Activated CD4-positive, alpha-beta T cell treated with anti-CD3 and anti-CD28 coated beads for 48 hours (primary cell): ENCODE measurements around the gene C6.
"Not testable (repeated sequence)": the region's sequence is repeated elsewhere in the genome, so short reads cannot be mapped to it uniquely, and the experiment has no call there.

ENCODE experiments used
- DNase-seq: peaks from one replicate; pipeline ENCODE4 v3.0.0-alpha.2; 2020

The C6 gene

GRCh38 chr5:41196197-41196596 is 17.1 kb downstream of the C6 start:
- DNase-seq, result no peak

DNA sequence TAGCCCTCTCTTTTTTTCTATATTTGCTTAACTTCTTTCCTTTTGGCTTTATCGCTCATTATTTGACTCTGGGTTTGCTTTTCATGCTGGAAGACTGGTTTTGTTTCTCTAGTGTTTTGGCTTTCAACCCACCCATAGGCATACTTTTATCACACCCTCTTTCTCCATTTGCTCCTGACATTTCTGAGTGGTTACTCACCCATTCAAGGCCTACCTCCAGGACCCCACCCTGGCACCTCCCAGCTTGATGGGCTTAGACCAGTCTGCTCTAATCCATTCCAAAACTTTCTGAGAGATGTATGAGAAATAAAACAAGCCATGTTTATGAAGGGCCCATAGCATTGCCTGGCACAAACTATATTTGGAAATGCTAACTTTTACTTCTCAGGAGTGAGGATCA is 18.1 kb downstream of the C6 start:
- DNase-seq, result no peak

DNA sequence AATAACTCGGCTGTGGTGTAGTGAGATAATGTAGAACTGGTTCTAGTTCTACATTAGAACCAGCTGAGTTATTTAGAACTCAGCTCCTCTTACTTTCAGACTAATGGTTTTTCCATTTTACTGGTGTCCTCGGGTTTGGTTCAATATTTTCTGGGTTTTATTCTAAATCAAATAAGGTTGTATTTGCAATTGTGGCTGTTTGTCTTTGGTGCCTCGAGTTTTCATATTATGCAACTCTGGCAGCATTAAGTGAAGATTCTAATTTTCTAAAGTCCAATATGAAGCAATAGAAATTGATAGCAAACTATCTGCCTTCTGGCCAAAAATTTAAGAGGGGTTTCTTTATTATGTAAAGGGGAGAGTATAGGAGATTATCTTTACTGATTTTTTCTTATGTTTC is 19.0 kb downstream of the C6 start:
- DNase-seq, result no peak

DNA sequence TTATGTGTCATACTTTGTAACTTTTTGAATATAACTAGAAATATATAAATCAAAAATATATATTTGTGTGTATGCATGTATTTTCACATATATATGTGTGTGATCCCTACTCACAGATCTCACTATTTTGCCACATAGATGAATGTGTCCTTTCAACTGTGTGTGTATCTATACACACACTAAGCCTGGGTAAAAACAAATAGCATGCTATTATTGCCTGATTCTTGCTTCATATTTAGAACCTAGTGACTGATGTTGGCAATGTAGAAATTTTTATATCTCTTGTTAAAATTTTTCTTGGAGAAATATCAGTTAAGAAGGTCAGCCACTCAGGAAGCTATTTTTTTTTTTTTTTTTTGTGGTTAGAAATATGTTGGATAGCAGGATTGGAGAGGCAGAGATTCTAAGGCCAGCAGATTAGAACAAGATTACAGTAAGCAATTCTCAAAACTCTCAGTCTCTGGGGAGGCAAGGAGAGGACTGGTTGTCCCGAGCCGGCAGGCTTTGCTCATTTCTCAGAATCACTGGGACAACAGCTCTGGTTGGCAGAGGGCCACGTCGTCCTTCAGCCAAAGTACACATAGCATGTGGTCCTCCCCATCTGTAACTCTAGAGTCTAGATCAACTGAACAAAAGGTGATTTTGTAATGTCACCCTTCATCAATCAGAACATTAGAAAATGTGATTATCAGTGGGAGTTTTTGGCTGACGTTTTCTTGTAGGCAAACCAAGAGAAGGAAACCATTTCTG is 19.7 kb downstream of the C6 start:
- no peak for DNase-seq

DNA sequence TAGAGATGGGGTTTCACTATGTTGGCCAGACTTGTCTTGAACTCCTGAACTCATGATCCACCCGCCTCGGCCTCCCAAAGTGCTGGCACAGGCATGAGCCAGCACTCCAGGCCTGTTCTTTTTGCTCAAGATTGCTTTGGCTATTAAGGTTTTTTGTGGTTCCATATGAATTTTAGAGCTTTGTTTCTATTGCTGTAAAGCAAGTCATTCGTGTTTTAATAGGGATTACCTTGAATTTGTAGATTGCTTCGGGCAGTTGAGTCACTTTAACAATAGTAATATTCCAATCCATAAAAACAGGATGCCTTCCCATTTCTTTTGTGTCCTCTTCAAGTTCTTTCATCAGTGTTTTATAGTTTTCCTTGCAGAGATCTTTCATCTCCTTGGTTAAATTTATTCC is 22.1 kb downstream of the C6 start:
- no peak for DNase-seq

GRCh38 chr5:41186143-41186542 is 27.2 kb downstream of the C6 start:
- DNase-seq, result no peak

DNA sequence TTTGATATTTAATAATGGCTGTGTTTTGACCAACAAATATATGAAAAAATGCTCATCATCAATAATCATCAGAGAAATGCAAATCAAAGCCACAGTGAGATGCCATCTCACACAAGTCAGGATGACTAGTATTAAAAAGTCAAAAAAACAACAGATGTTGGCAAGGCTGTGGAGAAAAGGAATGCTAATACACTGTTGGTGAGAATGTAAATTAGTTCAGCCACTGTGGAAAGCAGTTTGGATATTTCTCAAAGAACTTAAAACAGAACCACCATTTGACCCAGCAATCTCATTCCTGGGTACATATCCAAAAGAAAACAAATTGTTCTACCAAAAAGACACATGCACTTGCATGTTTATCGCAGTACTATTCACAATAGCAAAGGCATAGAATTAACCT is 30.0 kb downstream of the C6 start:
- DNase-seq, result not testable (repeated sequence)

DNA sequence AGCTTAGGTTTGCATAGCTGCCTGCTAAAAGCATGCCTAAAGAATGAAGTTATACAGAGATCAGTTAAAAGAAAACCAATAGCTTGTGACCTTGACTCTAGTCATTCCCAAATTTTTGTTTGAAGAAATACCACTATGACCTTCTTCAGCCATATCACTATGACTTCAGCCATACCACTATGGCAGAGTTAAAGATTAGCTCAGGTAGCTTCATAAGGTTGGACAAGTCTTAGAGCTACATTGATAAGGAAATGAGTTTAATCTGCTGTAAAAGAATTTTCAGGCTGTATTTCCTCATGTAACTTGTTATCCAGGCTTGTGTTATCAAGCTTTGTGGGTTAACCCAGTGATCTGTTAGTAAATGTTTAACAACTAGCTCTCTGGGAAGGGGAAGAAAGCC is 30.7 kb downstream of the C6 start:
- DNase-seq, result no peak

DNA sequence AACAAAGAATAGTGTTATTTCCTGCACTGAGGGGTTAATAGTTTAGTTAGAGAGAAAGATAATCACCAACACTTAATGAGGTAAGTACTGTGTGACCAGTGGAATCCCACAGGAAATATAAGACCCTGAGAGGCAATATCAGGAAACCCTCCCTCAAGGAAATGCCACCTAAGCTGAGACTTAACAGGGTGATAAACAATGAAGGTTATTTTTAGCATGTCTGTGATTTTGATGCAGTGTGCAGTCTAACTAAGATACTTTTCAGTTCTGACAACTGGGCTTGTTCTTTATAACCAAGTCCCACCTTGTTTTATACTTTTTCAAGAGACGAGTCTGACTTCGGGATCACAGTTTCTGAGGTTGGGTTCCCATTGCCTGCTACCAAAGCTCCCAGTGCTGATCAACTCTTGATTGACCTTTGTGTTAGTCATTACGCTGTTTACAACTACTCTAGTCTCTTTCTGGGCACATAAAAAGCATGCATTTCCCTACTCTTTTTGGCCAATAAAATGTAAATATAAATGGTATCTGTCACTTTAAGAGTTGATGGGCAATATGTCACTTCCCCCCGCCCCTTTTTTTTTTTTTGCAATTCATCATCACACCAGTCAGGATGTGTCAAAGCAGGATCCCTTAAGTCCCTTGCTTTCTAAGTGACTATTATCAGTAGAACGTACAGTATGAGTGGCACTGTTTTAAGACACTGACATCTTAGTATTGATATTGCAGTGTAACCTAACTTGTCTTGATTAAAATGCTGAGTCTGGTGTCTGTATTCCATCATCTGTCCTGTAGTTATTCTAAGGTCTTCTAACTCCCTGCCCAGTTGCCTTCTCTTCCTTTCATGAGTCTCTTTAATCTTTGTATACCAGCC is 31.4 kb downstream of the C6 start:
- no peak for DNase-seq

DNA sequence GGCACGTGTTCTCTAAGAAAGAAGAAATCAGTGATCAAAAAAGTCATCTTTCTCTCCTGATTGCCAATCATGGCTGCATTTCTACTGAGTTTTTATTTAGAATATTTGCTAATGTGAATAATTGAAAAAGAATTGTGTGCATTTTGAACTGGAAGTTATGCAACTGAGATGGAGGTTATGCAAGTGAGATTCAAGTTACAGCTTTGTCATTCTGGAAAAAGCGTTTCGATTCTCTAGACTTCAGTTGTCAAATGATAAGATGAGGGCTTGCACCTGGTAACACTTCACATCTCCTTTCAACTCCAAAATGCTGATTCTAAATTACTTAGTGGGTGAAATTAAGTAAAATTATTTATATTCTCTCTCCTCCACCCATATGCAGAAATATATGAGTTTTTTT is 36.4 kb downstream of the C6 start:
- DNase-seq, result no peak

GRCh38 chr5:41172012-41172411 is 41.3 kb downstream of the C6 start:
- no peak for DNase-seq

DNA sequence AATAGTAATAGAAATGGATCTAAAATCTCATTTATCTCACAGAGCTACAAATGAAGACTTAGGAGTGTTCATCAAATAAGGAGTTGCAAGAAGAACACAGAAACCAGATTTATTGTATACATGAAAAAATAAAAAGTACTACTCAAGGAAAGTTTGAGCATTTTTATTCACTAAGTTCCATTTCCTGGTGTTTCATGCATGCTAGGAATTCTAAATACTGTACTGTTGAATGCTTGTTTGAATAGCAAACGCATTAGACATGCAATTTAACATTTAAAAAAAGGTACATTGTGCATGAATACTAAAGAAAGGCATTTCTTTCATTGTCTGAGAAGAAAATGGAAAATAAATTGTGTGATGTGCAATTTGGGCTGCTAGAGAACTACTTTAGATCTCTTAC is 52.1 kb downstream of the C6 start:
- no peak for DNase-seq

DNA sequence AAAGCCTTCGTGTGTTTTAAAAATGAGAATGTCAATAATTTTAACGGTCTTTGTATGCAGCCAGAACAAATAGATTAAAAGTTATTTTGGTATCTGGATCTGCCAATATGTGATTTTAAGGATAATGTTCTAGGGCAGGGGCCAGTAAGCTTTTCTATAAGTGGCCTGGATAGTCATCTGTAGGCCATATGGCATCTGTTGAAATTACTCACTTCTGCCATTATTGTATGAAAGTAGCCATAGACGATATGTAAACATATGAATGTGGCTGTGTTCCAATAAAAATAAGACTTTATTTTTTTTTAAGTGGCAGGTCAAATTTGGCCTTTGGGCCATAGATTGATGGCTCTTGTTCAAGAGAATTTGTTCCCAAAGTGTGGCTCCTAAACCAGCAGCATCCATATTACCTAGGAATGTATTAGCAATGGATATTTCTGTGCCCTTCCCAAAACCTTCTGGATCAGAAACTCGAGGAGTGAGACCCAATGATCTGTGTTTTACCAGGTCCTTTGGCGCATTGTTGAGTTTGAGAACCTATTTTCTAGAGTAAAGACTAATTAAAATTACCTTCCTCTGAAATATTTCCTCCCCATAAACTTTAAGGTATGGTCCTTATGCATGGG is 55.9 kb downstream of the C6 start:
- no peak for DNase-seq

DNA sequence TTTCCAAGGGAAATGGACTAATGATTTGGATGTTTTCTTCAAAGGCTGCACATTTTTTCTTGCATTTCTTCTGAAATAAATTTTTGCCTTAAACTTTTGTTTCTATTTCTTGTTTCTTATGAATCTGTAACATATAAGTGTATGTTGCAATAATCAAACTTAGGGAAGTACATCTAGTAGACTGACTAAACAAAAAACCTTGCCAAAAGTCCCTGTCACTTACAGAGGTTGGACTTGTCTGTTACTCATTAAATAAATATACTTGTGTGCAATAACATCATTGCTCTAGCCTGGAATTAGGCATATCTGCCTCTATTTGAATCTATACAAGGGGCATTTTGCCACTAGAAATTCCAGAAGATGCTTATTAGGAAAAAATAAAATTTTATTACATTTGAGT is 56.6 kb downstream of the C6 start:
- DNase-seq, result no peak

- no peak for DNase-seq
These were observed 58.8 kb downstream of the C6 start for GRCh38 chr5:41154491-41154890.

GRCh38 chr5:41151564-41151963 is 61.8 kb downstream of the C6 start:
- DNase-seq, result no peak

- DNase-seq, result no peak
These were observed 64.9 kb downstream of the C6 start for GRCh38 chr5:41148448-41148847.

GRCh38 chr5:41145306-41145705 is 68.0 kb downstream of the C6 start:
- DNase-seq, result no peak

DNA sequence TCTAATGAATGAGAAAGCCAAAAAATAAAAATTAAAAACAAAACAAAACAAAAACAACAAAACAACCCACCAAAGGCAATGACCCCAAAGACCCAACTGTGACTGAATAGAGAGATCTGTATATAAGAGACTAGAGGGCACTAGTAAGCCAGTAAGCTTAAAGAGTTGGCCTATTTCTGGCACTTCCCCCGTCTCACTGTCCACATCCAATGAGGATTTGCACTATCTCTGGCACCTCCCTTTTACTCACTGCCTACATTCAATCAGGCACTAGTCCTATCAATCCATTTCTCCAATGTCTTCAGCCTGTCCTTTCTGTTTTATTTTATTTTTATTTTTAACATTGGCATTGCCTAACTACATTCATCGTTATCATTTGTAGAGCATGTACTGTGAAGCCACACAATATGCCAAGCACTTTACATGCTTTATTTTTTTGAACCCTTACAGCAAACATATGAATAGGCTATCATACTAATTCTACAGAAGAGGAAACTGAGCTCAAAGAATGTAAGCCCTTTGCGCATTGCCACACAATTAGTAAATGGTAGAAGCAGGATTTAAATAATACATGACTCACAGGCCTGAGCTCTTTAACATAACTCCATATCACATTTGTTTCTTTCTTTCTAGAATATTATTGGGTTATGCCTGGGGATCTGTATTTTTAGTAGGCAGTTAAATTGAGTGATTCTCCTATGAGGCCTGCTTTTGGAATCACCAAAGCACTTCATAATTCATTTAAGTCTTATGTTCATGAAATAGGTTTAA is 70.0 kb downstream of the C6 start:
- DNase-seq, result no peak

DNA sequence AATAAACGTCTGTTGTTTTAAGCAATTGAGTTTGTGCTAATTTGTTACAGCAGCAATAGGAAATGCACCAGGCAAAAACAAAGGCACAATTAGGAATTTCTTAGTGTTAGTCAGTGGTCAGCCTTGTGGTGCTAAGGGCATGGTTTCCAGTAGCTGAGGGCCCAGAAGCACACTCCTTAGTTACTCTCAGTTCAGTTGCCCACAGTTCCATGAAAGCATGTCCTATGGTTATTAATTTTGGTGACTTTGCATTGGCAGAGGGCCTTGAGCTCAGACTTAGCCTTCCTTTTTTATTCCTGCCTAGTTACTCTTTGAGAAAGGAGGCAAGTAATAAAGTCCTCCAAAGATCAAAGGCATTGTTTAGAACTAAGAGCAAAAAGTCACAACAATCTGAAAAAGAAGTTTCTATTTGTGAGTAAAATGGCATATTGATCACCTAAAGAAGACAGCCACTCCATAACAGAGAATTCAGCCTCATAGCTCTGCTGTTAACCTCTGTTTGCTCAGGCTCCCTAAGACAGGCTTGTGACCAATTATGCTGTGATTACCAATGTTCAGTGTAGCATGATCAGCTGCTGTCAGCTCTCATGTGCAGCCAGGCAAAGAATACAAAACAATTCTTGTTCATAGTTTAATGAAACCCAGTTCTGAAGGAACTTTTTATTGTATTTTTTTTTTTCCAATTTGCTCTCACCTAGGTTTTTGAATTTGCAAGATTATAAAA is 85.2 kb downstream of the C6 start:
- no peak for DNase-seq

DNA sequence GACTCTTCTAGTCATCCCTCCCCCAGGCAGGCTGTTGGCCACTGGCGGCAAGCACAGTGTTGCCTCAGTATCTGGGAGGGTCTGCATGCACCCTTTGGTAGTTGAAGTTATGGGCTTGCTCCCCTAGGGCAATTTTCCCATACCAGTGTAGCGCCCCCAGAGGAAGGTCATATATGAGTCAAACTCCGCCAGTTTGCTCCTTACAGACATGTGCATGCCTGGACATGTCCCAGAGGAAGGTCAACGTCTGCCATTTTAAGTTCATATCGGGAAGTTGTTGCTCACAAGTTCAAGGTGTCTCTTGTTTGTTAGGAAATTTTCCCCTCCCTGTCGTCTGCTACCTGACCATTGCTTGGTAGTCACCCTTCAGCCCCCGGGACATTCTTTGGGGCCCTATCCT is 90.9 kb downstream of the C6 start:
- no peak for DNase-seq

GRCh38 chr5:41120600-41120999 is 92.7 kb downstream of the C6 start:
- DNase-seq, result no peak

DNA sequence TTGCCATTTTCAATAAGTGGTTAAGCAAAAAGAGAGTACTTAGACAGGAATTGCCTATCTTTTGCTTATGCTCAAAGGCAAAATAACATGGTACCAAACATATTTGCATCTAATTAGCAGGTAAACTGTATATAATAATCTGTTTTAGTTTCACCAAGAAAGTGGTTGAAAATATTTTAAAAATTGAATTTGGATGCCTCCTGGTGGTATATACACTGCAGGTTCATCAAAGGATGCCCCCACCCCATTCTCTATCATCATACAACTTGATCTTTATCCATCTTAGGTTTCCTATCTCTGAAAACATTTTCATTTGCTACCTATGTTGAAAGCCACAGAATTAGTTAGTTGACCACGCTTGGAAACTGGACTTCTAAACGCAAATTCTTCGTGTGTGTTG is 95.2 kb downstream of the C6 start:
- DNase-seq, result no peak
